ENCODE data around the gene HCN1. TPM values are rescaled to one million over a fixed set of nuclear protein-coding genes. Genes with fewer than 3 reads are reported as not detected.

Gene HCN1
- total and polyA plus RNA-seq, 2 of the 8 experiments (the other 6 are each of a cell fraction or from before 2014, with no cell fraction given) = 1.1 to 6.7 TPM

DNA sequence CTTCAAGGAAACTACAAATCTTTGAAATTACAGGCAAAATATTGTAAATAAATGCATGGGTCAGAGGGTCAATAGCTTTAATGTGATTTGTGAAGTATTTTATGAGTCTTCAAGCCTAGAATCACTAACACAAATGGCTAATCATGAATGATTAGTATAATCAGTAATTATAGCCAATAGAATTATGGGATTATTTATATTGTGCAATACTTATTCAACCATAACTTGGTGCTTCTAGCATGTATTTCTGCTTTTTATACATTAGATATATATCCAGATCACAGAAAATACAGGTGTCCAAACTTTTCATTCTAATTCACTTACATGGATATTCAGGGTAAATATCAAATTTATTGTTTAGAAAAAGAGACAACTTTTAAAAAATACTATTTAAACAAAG is 12.1 kb downstream of the HCN1 start (continued):
- TF ChIP-seq, protein P1, sequence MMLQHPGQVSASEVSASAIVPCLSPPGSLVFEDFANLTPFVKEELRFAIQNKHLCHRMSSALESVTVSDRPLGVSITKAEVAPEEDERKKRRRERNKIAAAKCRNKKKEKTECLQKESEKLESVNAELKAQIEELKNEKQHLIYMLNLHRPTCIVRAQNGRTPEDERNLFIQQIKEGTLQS (IDR thresholded peaks at IDR 0.05; ENCODE audit: insufficient read depth, low read depth, low read length) = no peak
- TF ChIP-seq BRCA1 (IDR thresholded peaks at IDR 0.05; ENCODE audit: low read depth, low read length) = no peak
- no peak for TF ChIP-seq SP2 (IDR thresholded peaks at IDR 0.05; ENCODE audit: low read length)

Measured in H1 (cell line).